Fibroblast of lung (primary cell): ENCODE measurements around the gene EXPH5.

Experiments used
- EZH2 ChIP-seq: IDR thresholded peaks from 2 replicates; pipeline ENCODE4 v1.5.1; 2012; ENCODE audit warnings: low read length, control low read depth, mild to moderate bottlenecking; ENCODE audit errors: missing control alignments
- TF ChIP-seq, protein P1 (sequence below), 2 donors: IDR thresholded peaks in 1 of 2; conservative IDR thresholded peaks in 1 of 2; 1 replicate in 1 of 2; 2 replicates in 1 of 2; pipeline ENCODE4 v1.5.1; 2011 to 2012; ENCODE audit warnings: low read length in 2 of 2, control low read depth in 1 of 2, inconsistent platforms in 1 of 2, low read depth in 1 of 2, mild to moderate bottlenecking in 1 of 2

- TF ChIP-seq, protein P1, sequence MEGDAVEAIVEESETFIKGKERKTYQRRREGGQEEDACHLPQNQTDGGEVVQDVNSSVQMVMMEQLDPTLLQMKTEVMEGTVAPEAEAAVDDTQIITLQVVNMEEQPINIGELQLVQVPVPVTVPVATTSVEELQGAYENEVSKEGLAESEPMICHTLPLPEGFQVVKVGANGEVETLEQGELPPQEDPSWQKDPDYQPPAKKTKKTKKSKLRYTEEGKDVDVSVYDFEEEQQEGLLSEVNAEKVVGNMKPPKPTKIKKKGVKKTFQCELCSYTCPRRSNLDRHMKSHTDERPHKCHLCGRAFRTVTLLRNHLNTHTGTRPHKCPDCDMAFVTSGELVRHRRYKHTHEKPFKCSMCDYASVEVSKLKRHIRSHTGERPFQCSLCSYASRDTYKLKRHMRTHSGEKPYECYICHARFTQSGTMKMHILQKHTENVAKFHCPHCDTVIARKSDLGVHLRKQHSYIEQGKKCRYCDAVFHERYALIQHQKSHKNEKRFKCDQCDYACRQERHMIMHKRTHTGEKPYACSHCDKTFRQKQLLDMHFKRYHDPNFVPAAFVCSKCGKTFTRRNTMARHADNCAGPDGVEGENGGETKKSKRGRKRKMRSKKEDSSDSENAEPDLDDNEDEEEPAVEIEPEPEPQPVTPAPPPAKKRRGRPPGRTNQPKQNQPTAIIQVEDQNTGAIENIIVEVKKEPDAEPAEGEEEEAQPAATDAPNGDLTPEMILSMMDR (conservative IDR thresholded peaks at IDR 0.05 in 1 of 2, IDR thresholded peaks at IDR 0.05 in 1 of 2; ENCODE audit: low read depth in 1 of 2, low read length in 2 of 2): no peak
- TF ChIP-seq EZH2: no peak
Measured at GRCh38 chr11:108562746-108563581, 30.6 kb downstream of the EXPH5 start.
